ENCODE results near the gene EPS8L2. TPM values are rescaled to one million over a fixed set of nuclear protein-coding genes. Genes with fewer than 3 reads are reported as not detected.
A peak's percentile ranks its signal among the peaks of the same experiment; 100 is the strongest.

Gene EPS8L2
- total RNA-seq, 1 donor from 2014 or later: 129 TPM

DNA sequence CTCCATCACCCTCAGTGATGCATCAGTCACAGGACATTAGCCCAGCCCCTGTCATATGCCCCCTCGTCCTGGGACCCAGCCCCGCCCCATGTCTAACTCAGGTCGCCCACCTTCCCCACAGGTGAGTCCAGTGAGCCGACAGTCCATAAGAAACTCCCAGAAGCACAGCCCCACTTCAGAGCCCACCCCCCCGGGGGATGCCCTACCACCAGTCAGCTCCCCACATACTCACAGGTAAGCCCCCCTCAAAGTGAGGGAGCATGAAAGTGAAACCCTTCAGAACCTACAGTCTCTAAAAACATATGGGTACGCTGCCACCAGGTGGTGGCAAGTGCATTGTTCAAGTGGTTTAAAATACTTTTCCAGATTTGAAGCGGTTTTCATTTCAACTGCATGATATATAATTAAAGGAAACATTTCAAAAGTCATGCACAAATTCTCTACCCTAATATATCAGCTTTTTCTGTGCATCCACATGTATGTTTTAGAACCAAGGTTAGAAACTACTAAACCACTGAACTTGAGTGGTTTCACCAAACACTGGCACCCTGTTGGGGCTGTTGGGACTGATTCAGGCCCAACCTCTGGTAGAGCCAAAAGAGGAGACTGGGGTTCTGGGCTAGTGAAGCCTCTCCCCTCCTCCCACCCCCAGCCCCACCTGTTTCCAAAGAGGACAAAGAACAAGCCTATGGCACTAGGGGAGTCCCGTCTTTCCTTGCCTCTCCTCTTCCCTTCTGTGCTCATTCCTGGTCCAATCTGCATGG, 17.3 kb downstream of the EPS8L2 start:
- no peak overlapping the region for H3K4me3 ChIP-seq (ENCODE audit: insufficient read depth, low read depth, low read length)
- H3K36me3 Mint-ChIP-seq (ENCODE audit: low read depth, unreplicated experiment): peaks cover 7% of the 10 kb centered on the region
- no peaks in the 10 kb centered on the region for H3K4me1 Mint-ChIP-seq (ENCODE audit: low read depth, unreplicated experiment)
- DNase-seq (ENCODE audit: low read depth) (no peak), FAIRE-seq (no peak)
- H3K9me3 ChIP-seq (ENCODE audit: insufficient read depth, low read depth, low read length): no peaks in the 10 kb centered on the region
- no peak overlapping the region for H2AFZ ChIP-seq (ENCODE audit: low read depth, low read length)
- H3K9me3 Mint-ChIP-seq (ENCODE audit: unreplicated experiment): no peaks in the 10 kb centered on the region
- H4K20me1 ChIP-seq (ENCODE audit: insufficient read depth, low read length): peaks cover 53% of the 10 kb centered on the region
- no peaks in the 10 kb centered on the region for H3K36me3 ChIP-seq (ENCODE audit: insufficient read depth, low read length)
- peak overlapping the region; percentile 12 for H3K27ac Mint-ChIP-seq (ENCODE audit: unreplicated experiment)
- TF ChIP-seq EZH2 (IDR thresholded peaks at IDR 0.05; ENCODE audit: insufficient read depth, low read length): no peak
- TF ChIP-seq, protein P1, sequence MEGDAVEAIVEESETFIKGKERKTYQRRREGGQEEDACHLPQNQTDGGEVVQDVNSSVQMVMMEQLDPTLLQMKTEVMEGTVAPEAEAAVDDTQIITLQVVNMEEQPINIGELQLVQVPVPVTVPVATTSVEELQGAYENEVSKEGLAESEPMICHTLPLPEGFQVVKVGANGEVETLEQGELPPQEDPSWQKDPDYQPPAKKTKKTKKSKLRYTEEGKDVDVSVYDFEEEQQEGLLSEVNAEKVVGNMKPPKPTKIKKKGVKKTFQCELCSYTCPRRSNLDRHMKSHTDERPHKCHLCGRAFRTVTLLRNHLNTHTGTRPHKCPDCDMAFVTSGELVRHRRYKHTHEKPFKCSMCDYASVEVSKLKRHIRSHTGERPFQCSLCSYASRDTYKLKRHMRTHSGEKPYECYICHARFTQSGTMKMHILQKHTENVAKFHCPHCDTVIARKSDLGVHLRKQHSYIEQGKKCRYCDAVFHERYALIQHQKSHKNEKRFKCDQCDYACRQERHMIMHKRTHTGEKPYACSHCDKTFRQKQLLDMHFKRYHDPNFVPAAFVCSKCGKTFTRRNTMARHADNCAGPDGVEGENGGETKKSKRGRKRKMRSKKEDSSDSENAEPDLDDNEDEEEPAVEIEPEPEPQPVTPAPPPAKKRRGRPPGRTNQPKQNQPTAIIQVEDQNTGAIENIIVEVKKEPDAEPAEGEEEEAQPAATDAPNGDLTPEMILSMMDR (IDR thresholded peaks at IDR 0.05; ENCODE audit: insufficient read depth, low read depth, low read length): peak; percentile 80
- no peaks in the 10 kb centered on the region for H3K79me2 ChIP-seq (ENCODE audit: insufficient read depth, low read length)
- no peak overlapping the region for H3K27ac ChIP-seq (ENCODE audit: low read depth, low read length)
- H3K27me3 ChIP-seq (ENCODE audit: insufficient read depth, low read length): peaks cover 5% of the 10 kb centered on the region
- H3K4me1 ChIP-seq (ENCODE audit: insufficient read depth, low read length): peaks cover 18% of the 10 kb centered on the region
- no peak overlapping the region for H3K9ac ChIP-seq (ENCODE audit: low read length)
- H3K4me3 Mint-ChIP-seq (ENCODE audit: unreplicated experiment): no peak overlapping the region
- peaks cover 4% of the 10 kb centered on the region for H3K27me3 Mint-ChIP-seq (ENCODE audit: low read depth, unreplicated experiment)
- peak overlapping the region; percentile 33 for H3K4me2 ChIP-seq (ENCODE audit: low read length)

DNA sequence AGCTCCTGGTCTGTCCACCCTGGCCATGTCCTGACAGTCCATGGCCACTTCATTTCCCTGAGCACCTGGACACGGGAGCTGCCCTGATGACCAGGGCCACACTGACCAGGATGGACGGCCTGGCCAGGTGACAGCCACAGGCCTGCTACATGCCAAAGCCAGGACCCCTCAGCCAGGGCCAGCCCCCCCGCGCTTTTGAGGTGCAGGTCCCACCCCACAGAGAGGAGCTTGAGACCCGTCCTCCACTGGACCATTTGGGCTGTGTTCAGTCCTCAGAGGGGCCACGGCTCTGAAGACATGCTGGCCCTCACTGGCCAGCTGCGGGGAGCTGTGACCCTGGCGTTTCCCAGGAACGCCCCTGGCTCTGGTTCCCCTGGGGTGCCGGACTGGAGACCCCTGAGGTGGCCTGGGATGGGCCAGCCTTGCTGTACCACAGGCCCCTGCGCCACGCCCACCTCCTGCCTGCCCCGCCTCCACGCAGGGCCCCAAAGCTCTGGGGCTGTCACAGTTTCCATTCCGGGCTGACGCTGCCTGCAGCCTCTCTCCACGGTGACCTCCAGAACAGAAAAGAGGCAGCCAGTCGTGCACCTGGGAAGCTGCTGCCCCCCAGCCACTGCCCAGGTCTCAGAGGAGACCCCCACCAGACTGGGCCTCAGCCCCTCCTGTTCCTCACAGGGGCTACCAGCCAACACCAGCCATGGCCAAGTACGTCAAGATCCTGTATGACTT, 18.2 kb downstream of the EPS8L2 start:
- H3K4me3 Mint-ChIP-seq (ENCODE audit: unreplicated experiment): no peak overlapping the region
- no peaks in the 10 kb centered on the region for H3K9me3 Mint-ChIP-seq (ENCODE audit: unreplicated experiment)
- no peaks in the 10 kb centered on the region for H3K36me3 ChIP-seq (ENCODE audit: insufficient read depth, low read length)
- H3K27ac ChIP-seq (ENCODE audit: low read depth, low read length): no peak overlapping the region
- TF ChIP-seq, protein P1 (IDR thresholded peaks at IDR 0.05; ENCODE audit: insufficient read depth, low read depth, low read length): no peak
- TF ChIP-seq EZH2 (IDR thresholded peaks at IDR 0.05; ENCODE audit: insufficient read depth, low read length): no peak
- H3K9ac ChIP-seq (ENCODE audit: low read length): no peak overlapping the region
- H3K36me3 Mint-ChIP-seq (ENCODE audit: low read depth, unreplicated experiment): peaks cover 6% of the 10 kb centered on the region
- no peaks in the 10 kb centered on the region for H3K9me3 ChIP-seq (ENCODE audit: insufficient read depth, low read depth, low read length)
- H3K79me2 ChIP-seq (ENCODE audit: insufficient read depth, low read length): no peaks in the 10 kb centered on the region
- FAIRE-seq: no peak
- peaks cover 5% of the 10 kb centered on the region for H3K27me3 ChIP-seq (ENCODE audit: insufficient read depth, low read length)
- H3K4me1 Mint-ChIP-seq (ENCODE audit: low read depth, unreplicated experiment): no peaks in the 10 kb centered on the region
- H2AFZ ChIP-seq (ENCODE audit: low read depth, low read length): no peak overlapping the region
- no peak overlapping the region for H3K4me2 ChIP-seq (ENCODE audit: low read length)
- H3K4me3 ChIP-seq (ENCODE audit: insufficient read depth, low read depth, low read length): no peak overlapping the region
- peaks cover 2% of the 10 kb centered on the region for H3K27me3 Mint-ChIP-seq (ENCODE audit: low read depth, unreplicated experiment)
- no peak for DNase-seq (ENCODE audit: low read depth)
- H3K27ac Mint-ChIP-seq (ENCODE audit: unreplicated experiment): no peak overlapping the region
- peaks cover 51% of the 10 kb centered on the region for H4K20me1 ChIP-seq (ENCODE audit: insufficient read depth, low read length)
- peaks cover 26% of the 10 kb centered on the region for H3K4me1 ChIP-seq (ENCODE audit: insufficient read depth, low read length)

Data from astrocyte (in vitro differentiated cells and primary cell).